HG03469 (cell line): ENCODE measurements around the gene HAUS2.
A peak's percentile ranks its signal among the peaks of the same experiment; 100 is the strongest.
"Not testable (repeated sequence)": the region's sequence is repeated elsewhere in the genome, so short reads cannot be mapped to it uniquely, and the experiment has no call there.

Source experiments
- ATAC-seq: cut with Tn5 transposase; IDR thresholded peaks from one replicate; pipeline ENCODE4 v1.9.1; 2021; ENCODE audit warnings: mild to moderate bottlenecking, moderate library complexity, moderate number of reproducible peaks; ENCODE audit not compliant: unreplicated experiment

Gene HAUS2

GRCh38 chr15:42575188-42576039, 26.8 kb downstream of the HAUS2 start, which contains the start of gene STARD9:
STARD9 (plus strand) TSS chr15:42575606; CDS start chr15:42575716, 110 bp downstream.
- peak; percentile 77 for ATAC-seq

- no peak for ATAC-seq
Measured at GRCh38 chr15:42576040-42576594, 27.5 kb downstream of the HAUS2 start.

GRCh38 chr15:42576776-42577175, 28.1 kb downstream of the HAUS2 start:
- ATAC-seq: no peak

GRCh38 chr15:42577514-42578031, 28.9 kb downstream of the HAUS2 start:
- ATAC-seq: no peak

GRCh38 chr15:42578984-42579537, 30.4 kb downstream of the HAUS2 start:
- no peak for ATAC-seq

GRCh38 chr15:42581272-42581730, 32.7 kb downstream of the HAUS2 start:
- ATAC-seq: no peak

GRCh38 chr15:42582569-42583375, 34.1 kb downstream of the HAUS2 start:
- ATAC-seq: no peak

GRCh38 chr15:42584031-42584765, 35.6 kb downstream of the HAUS2 start:
- no peak for ATAC-seq

GRCh38 chr15:42590619-42591237, 42.1 kb downstream of the HAUS2 start:
- ATAC-seq: no peak

- ATAC-seq: no peak
Measured at GRCh38 chr15:42591238-42591934, 42.7 kb downstream of the HAUS2 start.

- ATAC-seq: no peak
Measured at GRCh38 chr15:42592716-42593115, 44.1 kb downstream of the HAUS2 start.

GRCh38 chr15:42593143-42593542, 44.5 kb downstream of the HAUS2 start:
- ATAC-seq: no peak

- ATAC-seq: no peak
Measured at GRCh38 chr15:42594095-42594494, 45.5 kb downstream of the HAUS2 start.

GRCh38 chr15:42595626-42596240, 47.1 kb downstream of the HAUS2 start:
- ATAC-seq: no peak

GRCh38 chr15:42601316-42601715, 52.7 kb downstream of the HAUS2 start:
- ATAC-seq: not testable (repeated sequence)

GRCh38 chr15:42602501-42602900, 53.9 kb downstream of the HAUS2 start:
- ATAC-seq: no peak

GRCh38 chr15:42603978-42604377, 55.3 kb downstream of the HAUS2 start:
- no peak for ATAC-seq

- ATAC-seq: no peak
Measured at GRCh38 chr15:42604894-42605744, 56.5 kb downstream of the HAUS2 start.
